Measurements from ENCODE around the gene ZBTB3. TPM values are rescaled to one million over a fixed set of nuclear protein-coding genes. Genes with fewer than 3 reads are reported as not detected.

The ZBTB3 gene
- total and polyA plus RNA-seq, 2 of the 13 experiments (the other 11 are each of a cell fraction or from before 2014, with no cell fraction given), result 3.4 to 5.2 TPM

- no peak for TF ChIP-seq AFF4 (CRISPR knock-in tag; IDR thresholded peaks at IDR 0.05)
- TF ChIP-seq SETDB1 (CRISPR knock-in tag; IDR thresholded peaks at IDR 0.05; ENCODE audit: borderline replicate concordance), result no peak
- peak; percentile 98 for TF ChIP-seq BRF2 (CRISPR knock-in tag; IDR thresholded peaks at IDR 0.05)
- no peak for TF ChIP-seq ZNF101 (CRISPR knock-in tag; IDR thresholded peaks at IDR 0.05; ENCODE audit: borderline replicate concordance, low read depth)
- TF ChIP-seq ELF1 (CRISPR knock-in tag; IDR thresholded peaks at IDR 0.05), result peak; percentile 94
- TF ChIP-seq ZNF468 (CRISPR knock-in tag; IDR thresholded peaks at IDR 0.05), result no peak
- no peak for TF ChIP-seq NBN (conservative IDR thresholded peaks at IDR 0.05)
- TF ChIP-seq MTA3 (CRISPR knock-in tag; IDR thresholded peaks at IDR 0.05), result no peak
- TF ChIP-seq POLR2AphosphoS2 (IDR thresholded peaks at IDR 0.05; ENCODE audit: low read depth, low read length), result no peak
- TF ChIP-seq ZNF770 (CRISPR knock-in tag; IDR thresholded peaks at IDR 0.05), result 0 out of 2 replicates have a peak, but pooled peaks have one; percentile 12
- TF ChIP-seq NR2C2 (CRISPR knock-in tag; IDR thresholded peaks at IDR 0.05; ENCODE audit: borderline replicate concordance), result peak; percentile 91
- no peak for TF ChIP-seq RAD21 (CRISPR knock-in tag; IDR thresholded peaks at IDR 0.05)
- peak; percentile 95 for TF ChIP-seq SSRP1 (CRISPR knock-in tag; IDR thresholded peaks at IDR 0.05)
- TF ChIP-seq ZNF703 (CRISPR knock-in tag; IDR thresholded peaks at IDR 0.05; ENCODE audit: borderline replicate concordance), result no peak
- TF ChIP-seq MZF1 (CRISPR knock-in tag; IDR thresholded peaks at IDR 0.05; ENCODE audit: borderline replicate concordance), result no peak
- TF ChIP-seq ZNF572 (CRISPR knock-in tag; IDR thresholded peaks at IDR 0.05), result no peak; the same call in 1 of the 2 replicates
- TF ChIP-seq ZNF274 (CRISPR knock-in tag; IDR thresholded peaks at IDR 0.05), result peak; percentile 89
- TF ChIP-seq ZNF367 (CRISPR knock-in tag; IDR thresholded peaks at IDR 0.05; ENCODE audit: borderline replicate concordance), result peak; percentile 82; the same call in 1 of the 2 replicates
- no peak; the same call in 1 of the 2 replicates for TF ChIP-seq ZBTB33 (CRISPR knock-in tag; IDR thresholded peaks at IDR 0.05)
- no peak for TF ChIP-seq PHB2 (IDR thresholded peaks at IDR 0.05; ENCODE audit: partially characterized antibody)
- peak; percentile 47; the same call in 1 of the 2 replicates for TF ChIP-seq ZFP1 (CRISPR knock-in tag; IDR thresholded peaks at IDR 0.05)
- 0 out of 2 replicates have a peak, but pooled peaks have one; percentile 61 for TF ChIP-seq TP53 (CRISPR knock-in tag; conservative IDR thresholded peaks at IDR 0.05)
Measured at GRCh38 chr11:62787005-62787759, 33.2 kb upstream of the ZBTB3 start, which contains the start of gene TMEM179B (continued).
